Testis (tissue), 2 donors: ENCODE data around the gene SLC22A31.

Experiments
- POLR2A ChIP-seq: fragments of 450-650 bp; IDR thresholded peaks from one replicate; pipeline ENCODE4 v1.6.1; 2017; ENCODE audit warnings: antibody characterized with exemption, mild to moderate bottlenecking, moderate library complexity
- TF ChIP-seq, protein P1 (sequence below), 3 experiments: fragments of 450-650 bp in 2 of 3; fragments of 200-600 bp in 1 of 3; sonication (generic) in 1 of 3; IDR thresholded peaks; one replicate each; pipeline ENCODE4 v1.5.1; 2016 to 2019; ENCODE audit warnings: antibody characterized with exemption in 3 of 3, mild to moderate bottlenecking in 2 of 3, moderate library complexity in 1 of 3

DNA sequence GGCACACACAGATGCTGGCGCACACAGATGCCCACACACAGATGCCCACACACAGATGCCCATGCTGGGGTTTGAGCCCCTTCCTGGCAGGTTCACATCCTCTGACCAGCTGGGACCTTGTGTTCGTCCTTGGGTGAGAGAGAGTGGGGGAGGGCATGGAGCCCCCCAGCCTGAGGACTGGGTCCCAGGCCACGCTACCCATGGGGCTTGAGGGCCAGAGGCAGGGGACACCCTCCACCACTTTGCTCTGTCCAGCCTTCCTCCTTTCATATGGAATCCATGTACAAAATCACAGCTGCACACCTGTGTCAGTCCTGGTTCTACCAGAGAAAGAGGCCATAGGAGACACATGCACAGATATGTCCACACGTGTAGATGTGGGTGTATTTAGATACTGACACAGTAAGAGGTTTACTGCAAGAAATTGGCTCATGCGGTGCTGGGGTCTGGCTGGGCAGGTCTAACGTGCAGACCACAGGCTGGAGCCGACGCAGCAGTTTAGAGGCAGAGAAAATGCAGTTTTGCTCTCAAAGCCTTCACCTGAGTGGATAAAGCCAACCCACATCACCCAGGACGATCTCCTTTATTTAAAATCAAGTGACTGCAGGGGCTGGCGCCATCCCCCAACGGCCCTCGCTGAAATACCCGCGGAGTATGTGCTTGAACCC, 10.8 kb downstream of the SLC22A31 start:
- TF ChIP-seq, protein P1, sequence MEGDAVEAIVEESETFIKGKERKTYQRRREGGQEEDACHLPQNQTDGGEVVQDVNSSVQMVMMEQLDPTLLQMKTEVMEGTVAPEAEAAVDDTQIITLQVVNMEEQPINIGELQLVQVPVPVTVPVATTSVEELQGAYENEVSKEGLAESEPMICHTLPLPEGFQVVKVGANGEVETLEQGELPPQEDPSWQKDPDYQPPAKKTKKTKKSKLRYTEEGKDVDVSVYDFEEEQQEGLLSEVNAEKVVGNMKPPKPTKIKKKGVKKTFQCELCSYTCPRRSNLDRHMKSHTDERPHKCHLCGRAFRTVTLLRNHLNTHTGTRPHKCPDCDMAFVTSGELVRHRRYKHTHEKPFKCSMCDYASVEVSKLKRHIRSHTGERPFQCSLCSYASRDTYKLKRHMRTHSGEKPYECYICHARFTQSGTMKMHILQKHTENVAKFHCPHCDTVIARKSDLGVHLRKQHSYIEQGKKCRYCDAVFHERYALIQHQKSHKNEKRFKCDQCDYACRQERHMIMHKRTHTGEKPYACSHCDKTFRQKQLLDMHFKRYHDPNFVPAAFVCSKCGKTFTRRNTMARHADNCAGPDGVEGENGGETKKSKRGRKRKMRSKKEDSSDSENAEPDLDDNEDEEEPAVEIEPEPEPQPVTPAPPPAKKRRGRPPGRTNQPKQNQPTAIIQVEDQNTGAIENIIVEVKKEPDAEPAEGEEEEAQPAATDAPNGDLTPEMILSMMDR (IDR thresholded peaks at IDR 0.05): no peak
- no peak for TF ChIP-seq POLR2A
